Astrocyte (in vitro differentiated cells and primary cell): Measurements from ENCODE around the gene PDK1. TPM values are rescaled to one million over a fixed set of nuclear protein-coding genes. Genes with fewer than 3 reads are reported as not detected.
"Not testable (repeated sequence)": the region's sequence is repeated elsewhere in the genome, so short reads cannot be mapped to it uniquely, and the experiment has no call there.

Experiments
- DNase-seq: peaks from one replicate; pipeline ENCODE4 v3.0.0-alpha.2; 2010; ENCODE audit warnings: low read depth
- FAIRE-seq: peaks from 2 replicates; lab custom pipeline; 2011; peaks lifted over from hg19 to GRCh38; lab: Jason Lieb, UNC
- H2AFZ ChIP-seq: 2 replicates; pipeline ENCODE4 v1.6.0; 2012; ENCODE audit warnings: low read depth, low read length, inconsistent platforms
- H3K27ac ChIP-seq: 2 replicates; pipeline ENCODE4 v1.5.1; 2011; ENCODE audit warnings: low read depth, low read length, inconsistent platforms
- H3K27me3 ChIP-seq: 2 replicates; pipeline ENCODE4 v1.6.0; 2011; ENCODE audit warnings: low read length, inconsistent platforms; ENCODE audit not compliant: insufficient read depth
- H3K36me3 ChIP-seq: 2 replicates; pipeline ENCODE4 v1.5.1; 2011; ENCODE audit warnings: low read length, inconsistent platforms; ENCODE audit not compliant: insufficient read depth
- H3K4me1 ChIP-seq: 2 replicates; pipeline ENCODE4 v1.5.1; 2011; ENCODE audit warnings: low read length, inconsistent platforms; ENCODE audit not compliant: insufficient read depth
- H3K4me2 ChIP-seq: 2 replicates; pipeline ENCODE4 v1.6.0; 2012; ENCODE audit warnings: low read length, inconsistent platforms
- H3K4me3 ChIP-seq: 2 replicates; pipeline ENCODE4 v1.5.1; 2011; ENCODE audit warnings: low read depth, mild to moderate bottlenecking, low read length, inconsistent platforms; ENCODE audit not compliant: insufficient read depth
- H3K79me2 ChIP-seq: 2 replicates; pipeline ENCODE4 v1.6.0; 2012; ENCODE audit warnings: mild to moderate bottlenecking, low read length, inconsistent platforms; ENCODE audit not compliant: insufficient read depth
- H3K9ac ChIP-seq: 2 replicates; pipeline ENCODE4 v1.6.0; 2012; ENCODE audit warnings: mild to moderate bottlenecking, low read length, inconsistent platforms
- H3K9me3 ChIP-seq: 2 replicates; pipeline ENCODE4 v1.5.1; 2012; ENCODE audit warnings: low read depth, mild to moderate bottlenecking, low read length, inconsistent platforms; ENCODE audit not compliant: insufficient read depth
- H4K20me1 ChIP-seq: 2 replicates; pipeline ENCODE4 v1.6.0; 2012; ENCODE audit warnings: low read length, inconsistent platforms; ENCODE audit not compliant: insufficient read depth
- H3K27ac Mint-ChIP-seq: one replicate; pipeline ENCODE4 v1.8.0; 2021; ENCODE audit warnings: mild to moderate bottlenecking, mixed read lengths; ENCODE audit not compliant: unreplicated experiment
- H3K27me3 Mint-ChIP-seq: one replicate; pipeline ENCODE4 v1.8.0; 2021; ENCODE audit warnings: low read depth, mixed read lengths; ENCODE audit not compliant: unreplicated experiment
- H3K36me3 Mint-ChIP-seq: one replicate; pipeline ENCODE4 v1.8.0; 2021; ENCODE audit warnings: low read depth, mixed read lengths; ENCODE audit not compliant: unreplicated experiment
- H3K4me1 Mint-ChIP-seq: one replicate; pipeline ENCODE4 v1.8.0; 2021; ENCODE audit warnings: low read depth, mixed read lengths; ENCODE audit not compliant: unreplicated experiment
- H3K4me3 Mint-ChIP-seq: one replicate; pipeline ENCODE4 v1.8.0; 2021; ENCODE audit warnings: mild to moderate bottlenecking, moderate library complexity, mixed read lengths; ENCODE audit not compliant: unreplicated experiment
- H3K9me3 Mint-ChIP-seq: one replicate; pipeline ENCODE4 v1.8.0; 2021; ENCODE audit warnings: mild to moderate bottlenecking, mixed read lengths; ENCODE audit not compliant: unreplicated experiment
- CTCF ChIP-seq: IDR thresholded peaks from 2 replicates; pipeline ENCODE4 v1.5.1; 2011; ENCODE audit warnings: low read depth, mild to moderate bottlenecking, inconsistent platforms, low read length, moderate library complexity; ENCODE audit not compliant: insufficient read depth
- EZH2 ChIP-seq: IDR thresholded peaks from 2 replicates; pipeline ENCODE4 v1.6.1; 2012; ENCODE audit warnings: mild to moderate bottlenecking, low read length, inconsistent platforms; ENCODE audit not compliant: insufficient read depth
- total RNA-seq: library from RNA; stranded (reverse); gene quantifications from 2 replicates; pipeline ENCODE4 v1.2.1, GENCODE V29; 2021

PDK1 gene
- total RNA-seq, 1 donor from 2014 or later, result 26.0 TPM

GRCh38 chr2:172540421-172540820 is 15.5 kb upstream of the PDK1 start:
- H3K9me3 Mint-ChIP-seq, result peaks cover 36% of the 10 kb centered on the region
- no peak for TF ChIP-seq CTCF
- Histone ChIP-seq H3K4me2 (no peak overlapping the region), H3K27ac (no peak overlapping the region), H3K27me3 (no peaks in the 10 kb centered on the region), H4K20me1 (no peaks in the 10 kb centered on the region), H3K36me3 (no peaks in the 10 kb centered on the region), H3K79me2 (no peaks in the 10 kb centered on the region), H2AFZ (no peak overlapping the region), H3K4me1 (no peaks in the 10 kb centered on the region), H3K9me3 (no peaks in the 10 kb centered on the region), H3K9ac (no peak overlapping the region), H3K4me3 (no peak overlapping the region)
- no peak overlapping the region for H3K4me3 Mint-ChIP-seq
- H3K27ac Mint-ChIP-seq, result no peak overlapping the region
- peaks cover 22% of the 10 kb centered on the region for H3K36me3 Mint-ChIP-seq
- H3K4me1 Mint-ChIP-seq, result no peaks in the 10 kb centered on the region
- DNase-seq, result no peak
- H3K27me3 Mint-ChIP-seq, result no peaks in the 10 kb centered on the region
- no peak for FAIRE-seq

DNA sequence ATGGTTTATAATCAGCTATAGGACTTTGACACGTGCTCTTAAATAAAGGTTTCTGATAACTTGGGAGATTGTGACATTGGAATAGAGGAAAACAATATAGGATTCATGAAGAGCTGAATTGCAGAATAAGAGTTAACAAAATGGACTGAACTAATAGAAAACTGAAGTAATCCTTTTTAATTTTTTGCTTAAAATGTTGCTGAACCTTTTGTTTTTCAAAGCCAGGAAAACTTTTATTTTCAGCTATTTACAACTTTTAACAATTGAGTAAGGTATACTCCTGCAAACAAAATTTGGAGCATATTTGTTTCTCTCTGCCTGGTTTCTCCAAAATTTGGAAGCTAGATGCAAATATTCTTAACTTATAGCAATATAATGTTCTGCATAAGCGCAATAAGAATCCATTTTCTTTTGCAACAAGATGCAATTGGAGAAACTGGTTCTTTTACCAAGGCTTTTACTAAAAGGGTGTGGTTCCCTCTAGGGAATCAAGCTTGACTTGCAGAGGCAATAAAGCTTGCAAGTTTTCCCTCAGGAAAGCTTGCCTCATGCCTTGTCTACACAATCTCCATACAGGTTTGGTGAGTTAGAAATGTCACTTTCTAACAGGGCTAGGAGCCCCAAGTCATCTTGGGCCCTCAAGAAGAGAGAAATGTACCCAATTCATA is 10.3 kb upstream of the PDK1 start:
- Mint-ChIP-seq H3K9me3 (peaks cover 25% of the 10 kb centered on the region), H3K4me3 (no peak overlapping the region), H3K4me1 (peaks cover under 1% of the 10 kb centered on the region), H3K36me3 (peaks cover 16% of the 10 kb centered on the region), H3K27ac (no peak overlapping the region), H3K27me3 (no peaks in the 10 kb centered on the region)
- no peak for DNase-seq
- no peaks in the 10 kb centered on the region for H4K20me1 ChIP-seq
- H3K36me3 ChIP-seq, result no peaks in the 10 kb centered on the region
- H3K27ac ChIP-seq, result no peak overlapping the region
- H3K9me3 ChIP-seq, result peaks cover 9% of the 10 kb centered on the region
- no peak for FAIRE-seq
- no peak overlapping the region for H3K4me3 ChIP-seq
- no peaks in the 10 kb centered on the region for H3K79me2 ChIP-seq
- no peak overlapping the region for H3K9ac ChIP-seq
- no peak overlapping the region for H3K4me2 ChIP-seq
- no peak for TF ChIP-seq EZH2
- TF ChIP-seq CTCF, result no peak
- no peaks in the 10 kb centered on the region for H3K4me1 ChIP-seq
- no peak overlapping the region for H2AFZ ChIP-seq
- no peaks in the 10 kb centered on the region for H3K27me3 ChIP-seq

- FAIRE-seq (no peak), DNase-seq (no peak)
- Mint-ChIP-seq H3K9me3 (peaks cover 7% of the 10 kb centered on the region), H3K27me3 (no peaks in the 10 kb centered on the region), H3K27ac (no peak overlapping the region), H3K36me3 (peaks cover 3% of the 10 kb centered on the region), H3K4me1 (peaks cover 31% of the 10 kb centered on the region), H3K4me3 (no peak overlapping the region)
- Histone ChIP-seq H3K27me3 (no peaks in the 10 kb centered on the region), H3K9ac (no peak overlapping the region), H3K36me3 (no peaks in the 10 kb centered on the region), H4K20me1 (no peaks in the 10 kb centered on the region), H3K9me3 (peaks cover 9% of the 10 kb centered on the region), H2AFZ (no peak overlapping the region), H3K79me2 (no peaks in the 10 kb centered on the region), H3K4me1 (peaks cover 12% of the 10 kb centered on the region), H3K4me3 (no peak overlapping the region), H3K4me2 (no peak overlapping the region), H3K27ac (no peak overlapping the region)
- TF ChIP-seq CTCF (no peak), EZH2 (no peak)
These were observed 6.8 kb upstream of the PDK1 start for GRCh38 chr2:172549131-172549530.

DNA sequence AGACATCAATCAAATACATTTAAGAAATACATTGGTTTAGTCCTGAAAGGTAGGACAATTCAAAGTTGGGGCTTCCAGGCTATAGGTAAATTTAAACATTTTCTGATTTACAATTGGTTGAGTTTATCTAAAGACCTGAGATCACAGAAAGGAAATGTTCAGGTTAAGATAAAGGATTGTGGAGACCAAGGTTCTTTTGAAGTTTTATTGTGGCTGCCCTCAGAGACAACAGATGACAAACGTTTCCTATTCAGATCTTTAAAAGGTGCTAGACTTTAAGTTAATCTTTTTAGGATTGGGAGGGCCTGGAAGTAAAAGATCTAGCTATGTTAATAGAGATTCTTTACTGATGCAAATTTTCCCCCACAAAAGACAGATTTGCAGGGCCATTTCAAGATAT is 6.1 kb upstream of the PDK1 start:
- not testable (repeated sequence) for H3K27ac Mint-ChIP-seq, H3K27ac ChIP-seq, H3K27me3 Mint-ChIP-seq, H3K4me3 ChIP-seq, H3K4me2 ChIP-seq, H2AFZ ChIP-seq, H3K36me3 ChIP-seq, FAIRE-seq, DNase-seq, H3K9ac ChIP-seq, H3K9me3 ChIP-seq, H3K79me2 ChIP-seq, H3K4me3 Mint-ChIP-seq, H3K36me3 Mint-ChIP-seq, H3K27me3 ChIP-seq, H4K20me1 ChIP-seq, H3K9me3 Mint-ChIP-seq
- peaks cover 33% of the 10 kb centered on the region for H3K4me1 Mint-ChIP-seq
- H3K4me1 ChIP-seq, result peaks cover 12% of the 10 kb centered on the region
